Islet precursor cell (in vitro differentiated cells): Measurements from ENCODE around the gene RCC2.

Experiments used
- DNase-seq: peaks from one replicate; pipeline ENCODE4 v3.0.0-alpha.2; 2018

RCC2 gene

GRCh38 chr1:17441993-17442357, 2.5 kb upstream of the RCC2 start:
- DNase-seq: no peak

- no peak for DNase-seq
These were observed 2.0 kb upstream of the RCC2 start for GRCh38 chr1:17441265-17441992.

GRCh38 chr1:17440827-17441168, 1.3 kb upstream of the RCC2 start:
- DNase-seq: no peak

GRCh38 chr1:17440074-17440826, 773 bp upstream of the RCC2 start:
- DNase-seq: no peak

GRCh38 chr1:17438318-17439249, 893 bp downstream of the RCC2 start:
- peak; percentile 83 for DNase-seq

- DNase-seq: no peak
These were observed 1.7 kb downstream of the RCC2 start for GRCh38 chr1:17437580-17438317.

- DNase-seq: no peak
These were observed 2.3 kb downstream of the RCC2 start for GRCh38 chr1:17437260-17437579.

GRCh38 chr1:17436380-17437174, 2.9 kb downstream of the RCC2 start:
- DNase-seq: no peak

- no peak for DNase-seq
These were observed 4.9 kb downstream of the RCC2 start for GRCh38 chr1:17434601-17435000.

GRCh38 chr1:17434016-17434415, 5.5 kb downstream of the RCC2 start:
- DNase-seq: no peak

GRCh38 chr1:17433261-17433660, 6.2 kb downstream of the RCC2 start:
- no peak for DNase-seq

GRCh38 chr1:17432412-17432811, 7.1 kb downstream of the RCC2 start:
- DNase-seq: no peak

- no peak for DNase-seq
These were observed 10.3 kb downstream of the RCC2 start for GRCh38 chr1:17429183-17429582.

- peak; percentile 91 for DNase-seq
These were observed 11.5 kb downstream of the RCC2 start for GRCh38 chr1:17427696-17428660.

- no peak for DNase-seq
These were observed 13.5 kb downstream of the RCC2 start for GRCh38 chr1:17425806-17426600.

GRCh38 chr1:17423781-17424245, 15.7 kb downstream of the RCC2 start:
- peak; percentile 67 for DNase-seq

- DNase-seq: no peak
These were observed 17.0 kb downstream of the RCC2 start for GRCh38 chr1:17422461-17422860.

- DNase-seq: no peak
These were observed 19.0 kb downstream of the RCC2 start for GRCh38 chr1:17420391-17420918.

GRCh38 chr1:17419626-17420328, 19.7 kb downstream of the RCC2 start:
- peak; percentile 83 for DNase-seq
